Astrocyte (in vitro differentiated cells and primary cell): ENCODE results near the gene VOPP1. TPM values are rescaled to one million over a fixed set of nuclear protein-coding genes. Genes with fewer than 3 reads are reported as not detected.

Source experiments
- DNase-seq: peaks from one replicate; pipeline ENCODE4 v3.0.0-alpha.2; 2010; ENCODE audit warnings: low read depth
- FAIRE-seq: peaks from 2 replicates; lab custom pipeline; 2011; peaks lifted over from hg19 to GRCh38; lab: Jason Lieb, UNC
- H2AFZ ChIP-seq: 2 replicates; pipeline ENCODE4 v1.6.0; 2012; ENCODE audit warnings: low read depth, low read length, inconsistent platforms
- H3K27ac ChIP-seq: 2 replicates; pipeline ENCODE4 v1.5.1; 2011; ENCODE audit warnings: low read depth, low read length, inconsistent platforms
- H3K27me3 ChIP-seq: 2 replicates; pipeline ENCODE4 v1.6.0; 2011; ENCODE audit warnings: low read length, inconsistent platforms; ENCODE audit not compliant: insufficient read depth
- H3K36me3 ChIP-seq: 2 replicates; pipeline ENCODE4 v1.5.1; 2011; ENCODE audit warnings: low read length, inconsistent platforms; ENCODE audit not compliant: insufficient read depth
- H3K4me1 ChIP-seq: 2 replicates; pipeline ENCODE4 v1.5.1; 2011; ENCODE audit warnings: low read length, inconsistent platforms; ENCODE audit not compliant: insufficient read depth
- H3K4me2 ChIP-seq: 2 replicates; pipeline ENCODE4 v1.6.0; 2012; ENCODE audit warnings: low read length, inconsistent platforms
- H3K4me3 ChIP-seq: 2 replicates; pipeline ENCODE4 v1.5.1; 2011; ENCODE audit warnings: low read depth, mild to moderate bottlenecking, low read length, inconsistent platforms; ENCODE audit not compliant: insufficient read depth
- H3K79me2 ChIP-seq: 2 replicates; pipeline ENCODE4 v1.6.0; 2012; ENCODE audit warnings: mild to moderate bottlenecking, low read length, inconsistent platforms; ENCODE audit not compliant: insufficient read depth
- H3K9ac ChIP-seq: 2 replicates; pipeline ENCODE4 v1.6.0; 2012; ENCODE audit warnings: mild to moderate bottlenecking, low read length, inconsistent platforms
- H3K9me3 ChIP-seq: 2 replicates; pipeline ENCODE4 v1.5.1; 2012; ENCODE audit warnings: low read depth, mild to moderate bottlenecking, low read length, inconsistent platforms; ENCODE audit not compliant: insufficient read depth
- H4K20me1 ChIP-seq: 2 replicates; pipeline ENCODE4 v1.6.0; 2012; ENCODE audit warnings: low read length, inconsistent platforms; ENCODE audit not compliant: insufficient read depth
- H3K27ac Mint-ChIP-seq: one replicate; pipeline ENCODE4 v1.8.0; 2021; ENCODE audit warnings: mild to moderate bottlenecking, mixed read lengths; ENCODE audit not compliant: unreplicated experiment
- H3K27me3 Mint-ChIP-seq: one replicate; pipeline ENCODE4 v1.8.0; 2021; ENCODE audit warnings: low read depth, mixed read lengths; ENCODE audit not compliant: unreplicated experiment
- H3K36me3 Mint-ChIP-seq: one replicate; pipeline ENCODE4 v1.8.0; 2021; ENCODE audit warnings: low read depth, mixed read lengths; ENCODE audit not compliant: unreplicated experiment
- H3K4me1 Mint-ChIP-seq: one replicate; pipeline ENCODE4 v1.8.0; 2021; ENCODE audit warnings: low read depth, mixed read lengths; ENCODE audit not compliant: unreplicated experiment
- H3K4me3 Mint-ChIP-seq: one replicate; pipeline ENCODE4 v1.8.0; 2021; ENCODE audit warnings: mild to moderate bottlenecking, moderate library complexity, mixed read lengths; ENCODE audit not compliant: unreplicated experiment
- H3K9me3 Mint-ChIP-seq: one replicate; pipeline ENCODE4 v1.8.0; 2021; ENCODE audit warnings: mild to moderate bottlenecking, mixed read lengths; ENCODE audit not compliant: unreplicated experiment
- CTCF ChIP-seq: IDR thresholded peaks from 2 replicates; pipeline ENCODE4 v1.5.1; 2011; ENCODE audit warnings: low read depth, mild to moderate bottlenecking, inconsistent platforms, low read length, moderate library complexity; ENCODE audit not compliant: insufficient read depth
- EZH2 ChIP-seq: IDR thresholded peaks from 2 replicates; pipeline ENCODE4 v1.6.1; 2012; ENCODE audit warnings: mild to moderate bottlenecking, low read length, inconsistent platforms; ENCODE audit not compliant: insufficient read depth
- total RNA-seq: library from RNA; stranded (reverse); gene quantifications from 2 replicates; pipeline ENCODE4 v1.2.1, GENCODE V29; 2021

VOPP1 gene
- total RNA-seq, 1 donor from 2014 or later, result 133 TPM

- peaks cover 90% of the 10 kb centered on the region for H3K79me2 ChIP-seq
- TF ChIP-seq CTCF, result no peak
- no peak for TF ChIP-seq EZH2
- H3K4me3 Mint-ChIP-seq, result peak overlapping the region; percentile 23
- no peak overlapping the region for H3K27ac ChIP-seq
- H3K27ac Mint-ChIP-seq, result no peak overlapping the region
- peaks cover 60% of the 10 kb centered on the region for H3K4me1 Mint-ChIP-seq
- H3K27me3 Mint-ChIP-seq, result no peaks in the 10 kb centered on the region
- peaks cover 10% of the 10 kb centered on the region for H3K36me3 Mint-ChIP-seq
- H3K9ac ChIP-seq, result no peak overlapping the region
- no peak overlapping the region for H3K4me2 ChIP-seq
- no peaks in the 10 kb centered on the region for H3K27me3 ChIP-seq
- no peak overlapping the region for H2AFZ ChIP-seq
- H3K9me3 ChIP-seq, result no peaks in the 10 kb centered on the region
- no peak overlapping the region for H3K4me3 ChIP-seq
- FAIRE-seq (no peak), DNase-seq (no peak)
- peaks cover 4% of the 10 kb centered on the region for H3K9me3 Mint-ChIP-seq
- no peaks in the 10 kb centered on the region for H3K36me3 ChIP-seq
- peaks cover 52% of the 10 kb centered on the region for H3K4me1 ChIP-seq
- peaks cover 93% of the 10 kb centered on the region for H4K20me1 ChIP-seq
These were observed 34.8 kb downstream of the VOPP1 start for GRCh38 chr7:55537458-55537990.

GRCh38 chr7:55536619-55537457, 35.5 kb downstream of the VOPP1 start:
- no peaks in the 10 kb centered on the region for H3K27me3 Mint-ChIP-seq

More at GRCh38 chr7:55536619-55537457, 35.5 kb downstream of the VOPP1 start:
- H3K9ac ChIP-seq, result no peak overlapping the region
- DNase-seq (no peak), FAIRE-seq (no peak)
- H3K9me3 ChIP-seq, result no peaks in the 10 kb centered on the region
- Mint-ChIP-seq H3K27ac (no peak overlapping the region), H3K4me3 (peak overlapping the region; percentile 23), H3K36me3 (peaks cover 8% of the 10 kb centered on the region), H3K4me1 (peaks cover 67% of the 10 kb centered on the region), H3K9me3 (peaks cover 2% of the 10 kb centered on the region)
- no peak overlapping the region for H3K4me2 ChIP-seq
- H3K27me3 ChIP-seq, result no peaks in the 10 kb centered on the region
- peaks cover 58% of the 10 kb centered on the region for H3K4me1 ChIP-seq
- peaks cover 94% of the 10 kb centered on the region for H4K20me1 ChIP-seq
- H3K79me2 ChIP-seq, result peaks cover 90% of the 10 kb centered on the region
- TF ChIP-seq EZH2 (no peak), CTCF (no peak)
- no peak overlapping the region for H3K4me3 ChIP-seq
- H3K36me3 ChIP-seq, result no peaks in the 10 kb centered on the region
- H3K27ac ChIP-seq, result no peak overlapping the region
- no peak overlapping the region for H2AFZ ChIP-seq
